ES-I3 (cell line): ENCODE measurements around the gene CLUH.
"Not testable (repeated sequence)": the region's sequence is repeated elsewhere in the genome, so short reads cannot be mapped to it uniquely, and the experiment has no call there.

Source experiments
- H3K36me3 ChIP-seq: 2 replicates; pipeline ENCODE4 v1.6.1; 2013; ENCODE audit warnings: mild to moderate bottlenecking, low read length, control low read depth, moderate library complexity; ENCODE audit not compliant: insufficient read depth
- H3K4me1 ChIP-seq: 2 replicates; pipeline ENCODE4 v1.6.1; 2013; ENCODE audit warnings: mild to moderate bottlenecking, control low read depth, low read length; ENCODE audit not compliant: insufficient read depth
- H3K9ac ChIP-seq: 2 replicates; pipeline ENCODE4 v1.6.1; 2013; ENCODE audit warnings: low read depth, mild to moderate bottlenecking, low read length, moderate library complexity
- H3K9me3 ChIP-seq: 2 replicates; pipeline ENCODE4 v1.6.1; 2013; ENCODE audit warnings: mild to moderate bottlenecking, low read length, moderate library complexity; ENCODE audit not compliant: control insufficient read depth, insufficient read depth

Gene CLUH

GRCh38 chr17:2701161-2701995 lies 10.2 kb downstream of the CLUH start:
- Histone ChIP-seq H3K36me3 (peaks cover 11% of the 10 kb centered on the region; the same call in 1 of the 2 replicates), H3K9ac (no peak overlapping the region), H3K4me1 (peaks cover 4% of the 10 kb centered on the region; the same call in 1 of the 2 replicates), H3K9me3 (no peaks in the 10 kb centered on the region)

GRCh38 chr17:2700491-2701141 lies 10.9 kb downstream of the CLUH start:
- no peak overlapping the region for H3K9ac ChIP-seq
- H3K4me1 ChIP-seq: peaks cover 4% of the 10 kb centered on the region; the same call in 1 of the 2 replicates
- no peaks in the 10 kb centered on the region for H3K9me3 ChIP-seq
- peaks cover 11% of the 10 kb centered on the region; the same call in 1 of the 2 replicates for H3K36me3 ChIP-seq

DNA sequence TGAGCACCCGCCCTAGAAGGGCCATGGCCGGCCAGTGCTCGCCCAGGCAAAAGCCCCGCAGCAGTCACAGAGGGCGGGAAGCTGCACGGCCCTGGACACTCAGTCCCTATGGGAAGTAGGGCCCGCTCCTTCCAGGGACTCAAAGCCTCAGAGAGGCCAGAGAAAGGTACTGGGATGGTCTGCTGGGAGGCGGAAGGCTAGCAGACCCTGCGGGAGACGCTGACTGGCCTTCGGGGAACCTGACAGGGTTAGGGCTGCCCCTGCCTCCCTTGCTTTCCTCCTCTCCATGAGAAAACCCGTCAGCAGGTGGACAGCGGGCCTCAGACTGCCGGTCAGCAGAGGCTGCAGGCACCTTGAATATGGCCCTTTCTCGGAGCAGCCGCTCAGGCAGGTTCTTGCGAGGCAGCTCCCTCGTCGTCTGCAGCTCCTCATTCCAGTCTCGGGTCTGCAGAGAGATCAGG lies 11.5 kb downstream of the CLUH start:
- Histone ChIP-seq H3K36me3 (peaks cover 11% of the 10 kb centered on the region; the same call in 1 of the 2 replicates), H3K9me3 (no peaks in the 10 kb centered on the region), H3K9ac (no peak overlapping the region), H3K4me1 (peaks cover 2% of the 10 kb centered on the region; the same call in 1 of the 2 replicates)

DNA sequence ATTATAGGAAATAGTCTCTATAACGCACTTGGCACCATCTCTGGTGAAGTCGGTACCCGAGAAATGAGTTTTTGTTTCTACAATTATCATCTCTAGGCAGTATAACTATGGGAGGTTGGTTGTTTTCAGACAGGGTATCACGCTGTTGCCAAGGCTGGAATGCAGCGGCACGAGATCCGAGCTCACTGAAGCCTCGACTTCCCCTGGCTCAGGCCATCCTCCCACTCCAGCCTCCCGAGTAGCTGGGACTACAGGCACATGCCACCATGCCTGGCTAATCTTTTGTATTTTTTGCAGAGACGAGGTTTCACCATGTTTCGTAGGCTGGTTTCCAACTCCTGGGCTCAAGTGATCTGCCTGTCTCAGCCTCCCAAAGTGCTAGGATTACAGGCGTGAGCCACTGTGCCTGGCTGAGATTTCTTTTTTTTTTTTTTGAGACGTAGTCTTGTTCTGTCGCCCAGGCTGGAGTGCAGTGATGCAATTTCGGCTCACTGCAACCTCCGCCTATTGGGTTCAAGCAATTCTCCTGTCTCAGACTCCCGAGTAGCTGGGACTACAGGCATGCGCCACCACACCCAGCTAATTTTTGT lies 12.3 kb downstream of the CLUH start:
- not testable (repeated sequence) for H3K4me1 ChIP-seq, H3K9ac ChIP-seq, H3K9me3 ChIP-seq
- H3K36me3 ChIP-seq: peaks cover 11% of the 10 kb centered on the region; the same call in 1 of the 2 replicates

DNA sequence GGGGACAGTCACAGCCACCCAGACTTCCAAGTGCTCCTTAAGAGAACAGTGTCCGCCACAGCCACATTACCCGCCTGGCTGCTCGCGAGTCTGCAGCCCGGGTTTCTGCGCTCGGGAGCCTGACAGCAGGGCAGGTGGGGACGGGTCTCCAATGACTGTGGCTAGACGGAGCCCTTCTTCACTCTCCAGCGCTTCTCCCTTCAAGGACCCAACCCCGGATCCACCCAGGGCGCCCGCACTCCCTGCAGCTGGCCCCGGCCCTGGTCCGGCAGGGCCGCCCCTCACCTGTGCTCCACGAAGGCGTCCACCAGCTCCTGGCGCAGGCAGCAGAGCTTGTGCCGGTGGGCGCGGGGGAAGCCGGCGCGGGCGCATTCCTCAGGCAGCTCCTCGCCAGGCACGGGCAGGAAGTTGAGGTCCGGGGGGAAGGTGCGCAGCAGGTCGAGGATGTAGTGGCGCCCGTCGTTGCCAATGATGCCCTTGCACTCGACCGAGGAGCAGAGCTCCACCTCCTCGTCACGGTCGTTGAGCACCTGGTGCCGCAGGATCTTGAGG lies 13.9 kb downstream of the CLUH start:
- no peak overlapping the region for H3K9ac ChIP-seq
- H3K36me3 ChIP-seq: peaks cover 9% of the 10 kb centered on the region; the same call in 1 of the 2 replicates

DNA sequence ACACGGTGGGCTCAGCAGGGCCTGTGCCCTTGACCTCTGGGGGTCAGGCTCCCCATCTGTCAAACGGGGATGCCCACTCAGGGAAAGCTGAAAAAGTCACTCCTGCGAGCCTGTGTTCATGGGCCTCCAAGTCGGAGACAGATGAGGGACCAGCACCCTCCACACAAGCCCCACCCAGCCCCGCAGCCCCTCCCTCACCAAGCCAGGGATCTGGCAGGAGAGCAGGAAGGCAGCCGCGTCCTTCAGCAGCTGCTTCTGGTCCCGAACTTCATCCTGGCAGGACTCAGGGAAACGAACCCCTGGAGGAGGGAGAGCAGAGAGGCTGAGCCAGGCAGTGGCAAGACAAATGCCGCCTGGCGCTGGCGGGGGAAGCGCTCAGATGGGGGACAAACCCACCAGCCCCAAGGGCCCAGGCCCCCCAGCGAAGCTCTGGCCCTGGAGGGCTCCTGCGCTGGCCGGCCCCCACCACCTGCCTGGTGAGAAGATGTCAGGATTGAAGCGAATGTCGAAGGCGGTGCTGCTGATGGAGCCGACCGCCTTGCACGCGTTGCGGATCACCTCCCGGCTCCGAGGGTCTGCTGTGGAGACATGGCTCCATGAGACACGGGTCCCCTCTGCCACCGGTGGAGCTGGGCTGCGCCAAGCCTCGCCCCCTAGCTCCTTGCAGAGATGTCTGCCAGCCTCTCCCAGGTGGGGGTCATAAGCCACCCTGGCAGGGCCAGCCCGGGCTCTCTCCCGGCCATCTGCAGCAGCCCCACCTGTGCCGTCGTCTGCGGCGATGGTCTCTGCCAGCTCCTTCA lies 15.4 kb downstream of the CLUH start:
- Histone ChIP-seq H3K36me3 (peaks cover 12% of the 10 kb centered on the region; the same call in 1 of the 2 replicates), H3K9me3 (no peaks in the 10 kb centered on the region), H3K4me1 (no peaks in the 10 kb centered on the region), H3K9ac (no peak overlapping the region)

More for the DNA sequence above, 13.9 kb downstream of the CLUH start:
- Histone ChIP-seq H3K9me3 (no peaks in the 10 kb centered on the region), H3K4me1 (no peaks in the 10 kb centered on the region)

GRCh38 chr17:2695243-2695960 lies 16.2 kb downstream of the CLUH start:
- no peak overlapping the region for H3K9ac ChIP-seq
- H3K36me3 ChIP-seq: peaks cover 8% of the 10 kb centered on the region; the same call in 1 of the 2 replicates
- no peaks in the 10 kb centered on the region for H3K9me3 ChIP-seq

DNA sequence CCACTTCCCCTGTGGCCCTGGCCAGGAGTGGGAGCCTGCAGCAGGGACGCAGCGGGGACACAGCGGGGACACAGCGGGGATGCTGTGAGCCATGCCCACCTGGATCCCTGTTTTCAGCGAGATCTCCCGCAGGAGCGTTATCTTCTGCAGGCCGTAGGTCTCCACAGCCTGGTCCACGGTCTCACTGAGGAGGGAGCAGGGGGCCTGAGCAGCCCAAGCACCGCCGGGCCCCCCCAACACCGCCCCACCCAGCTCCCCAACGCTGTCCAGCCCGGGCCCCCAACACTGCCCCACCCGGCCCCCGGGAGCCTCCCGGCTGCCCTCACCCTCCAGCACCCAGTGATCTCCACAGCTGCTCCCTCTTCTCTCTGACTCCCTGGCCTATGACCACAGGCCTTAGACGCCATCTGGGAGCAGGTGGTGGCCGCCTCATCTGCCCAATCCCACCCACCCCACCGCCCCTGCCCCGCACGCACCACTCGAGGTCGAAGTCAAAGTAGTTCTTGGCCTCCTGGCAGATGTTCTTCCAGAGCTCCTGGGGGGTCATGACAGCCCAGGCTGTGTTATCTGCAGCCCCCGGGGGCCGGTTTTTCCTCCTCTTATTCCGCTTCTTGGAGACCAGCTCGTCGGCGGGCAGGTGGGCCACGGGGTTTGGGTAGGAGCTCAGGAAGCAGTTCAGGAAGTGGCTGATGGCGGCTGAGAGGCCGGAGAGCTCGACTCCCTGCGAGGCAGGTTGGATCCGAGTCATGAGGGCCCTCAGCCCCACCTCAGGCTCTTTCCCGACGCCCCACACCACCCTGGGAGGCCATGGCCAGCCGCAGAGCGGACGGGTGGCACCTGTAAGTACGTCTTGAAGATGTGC lies 17.0 kb downstream of the CLUH start:
- no peak overlapping the region for H3K9ac ChIP-seq
- no peaks in the 10 kb centered on the region for H3K9me3 ChIP-seq
- H3K36me3 ChIP-seq: peaks cover 7% of the 10 kb centered on the region; the same call in 1 of the 2 replicates
- H3K4me1 ChIP-seq: no peaks in the 10 kb centered on the region

More at GRCh38 chr17:2695243-2695960, 16.2 kb downstream of the CLUH start:
- no peaks in the 10 kb centered on the region for H3K4me1 ChIP-seq

GRCh38 chr17:2693561-2694380 lies 17.8 kb downstream of the CLUH start:
- Histone ChIP-seq H3K36me3 (peaks cover 7% of the 10 kb centered on the region; the same call in 1 of the 2 replicates), H3K4me1 (no peaks in the 10 kb centered on the region), H3K9ac (no peak overlapping the region), H3K9me3 (no peaks in the 10 kb centered on the region)

GRCh38 chr17:2692781-2693135 lies 18.8 kb downstream of the CLUH start:
- H3K36me3 ChIP-seq: peaks cover 7% of the 10 kb centered on the region; the same call in 1 of the 2 replicates
- no peaks in the 10 kb centered on the region for H3K4me1 ChIP-seq
- no peak overlapping the region for H3K9ac ChIP-seq
- H3K9me3 ChIP-seq: no peaks in the 10 kb centered on the region

GRCh38 chr17:2691965-2692780 lies 19.4 kb downstream of the CLUH start:
- H3K9ac ChIP-seq: no peak overlapping the region
- H3K36me3 ChIP-seq: peaks cover 7% of the 10 kb centered on the region; the same call in 1 of the 2 replicates
- no peaks in the 10 kb centered on the region for H3K4me1 ChIP-seq
- H3K9me3 ChIP-seq: no peaks in the 10 kb centered on the region
